Hepatocyte (in vitro differentiated cells): ENCODE measurements around the gene PTTG1IP. TPM values are rescaled to one million over a fixed set of nuclear protein-coding genes. Genes with fewer than 3 reads are reported as not detected.

Experiments
- DNase-seq: peaks from one replicate; pipeline ENCODE4 v3.0.0-alpha.2; 2016; ENCODE audit warnings: low spot score
- H2AFZ ChIP-seq: fragments of 200-600 bp; sonication (generic); 2 replicates; pipeline ENCODE4 v1.6.0; 2016; ENCODE audit warnings: antibody characterized with exemption, mild to moderate bottlenecking
- H3K27ac ChIP-seq: fragments of 200-600 bp; sonication (generic); 2 replicates; pipeline ENCODE4 v1.5.1; 2016; ENCODE audit warnings: mild to moderate bottlenecking
- H3K27me3 ChIP-seq: fragments of 200-600 bp; sonication (generic); 2 replicates; pipeline ENCODE4 v1.6.1; 2016
- H3K36me3 ChIP-seq: fragments of 200-600 bp; sonication (generic); replicated peaks from 2 replicates; pipeline ENCODE4 v1.5.1; 2016; ENCODE audit warnings: low read depth; ENCODE audit not compliant: insufficient read depth
- H3K4me1 ChIP-seq: fragments of 200-600 bp; sonication (generic); 2 replicates; pipeline ENCODE4 v1.5.1; 2016; ENCODE audit warnings: mild to moderate bottlenecking, moderate library complexity; ENCODE audit not compliant: insufficient read depth
- H3K4me2 ChIP-seq: fragments of 200-600 bp; sonication (generic); 2 replicates; pipeline ENCODE4 v1.6.0; 2016
- H3K4me3 ChIP-seq: fragments of 200-600 bp; sonication (generic); 2 replicates; pipeline ENCODE4 v1.5.1; 2016; ENCODE audit warnings: mild to moderate bottlenecking
- H3K79me2 ChIP-seq: fragments of 200-600 bp; sonication (generic); 2 replicates; pipeline ENCODE4 v1.6.0; 2017; ENCODE audit warnings: mild to moderate bottlenecking
- H3K9me2 ChIP-seq: fragments of 200-600 bp; sonication (generic); replicated peaks from 2 replicates; pipeline ENCODE4 v1.6.0; 2017; ENCODE audit warnings: mild to moderate bottlenecking; ENCODE audit not compliant: insufficient read depth
- H3K9me3 ChIP-seq: fragments of 200-600 bp; sonication (generic); 2 replicates; pipeline ENCODE4 v1.5.1; 2016; ENCODE audit warnings: low read depth, mild to moderate bottlenecking
- H4K20me1 ChIP-seq: fragments of 200-600 bp; sonication (generic); 2 replicates; pipeline ENCODE4 v1.6.0; 2016; ENCODE audit warnings: mild to moderate bottlenecking; ENCODE audit not compliant: insufficient read depth, poor library complexity, severe bottlenecking
- CTCF ChIP-seq: fragments of 200-600 bp; sonication (generic); IDR thresholded peaks from 2 replicates; pipeline ENCODE4 v1.5.1; 2016; ENCODE audit warnings: antibody characterized with exemption, mild to moderate bottlenecking; ENCODE audit not compliant: poor library complexity
- EZH2 ChIP-seq: fragments of 200-600 bp; sonication (generic); IDR thresholded peaks from 2 replicates; pipeline ENCODE4 v1.6.1; 2016; ENCODE audit warnings: antibody characterized with exemption, mild to moderate bottlenecking, borderline replicate concordance
- EZH2phosphoT487 ChIP-seq: fragments of 200-600 bp; sonication (generic); IDR thresholded peaks from one replicate; pipeline ENCODE4 v1.6.1; 2018; ENCODE audit warnings: antibody characterized with exemption, mild to moderate bottlenecking, low read depth, moderate library complexity; ENCODE audit not compliant: unreplicated experiment, severe bottlenecking
- WGBS: methylation state at CpG from one replicate; pipeline ENCODE4 v1.1.6; 2016; ENCODE audit warnings: low lambda C conversion rate; ENCODE audit errors: missing lambda C conversion rate; 5-methylcytosine and 5-hydroxymethylcytosine counted together
- polyA plus RNA-seq: library from polyadenylated mRNA; unstranded; fragments of >200 nt; fragmentation: Nextera tagmentation; extraction: Ambion mirVana; gene quantifications from 2 replicates; pipeline ENCODE4 v1.2.1, GENCODE V29; 2016
- total RNA-seq: library from RNA; depleted of rRNA; stranded (reverse); fragments of >200 nt; gene quantifications from 2 replicates; pipeline ENCODE4 v1.2.3, GENCODE V29; 2014

The PTTG1IP gene
- total and polyA plus RNA-seq, 2 experiments from 2014 or later = 344 to 362 TPM

DNA sequence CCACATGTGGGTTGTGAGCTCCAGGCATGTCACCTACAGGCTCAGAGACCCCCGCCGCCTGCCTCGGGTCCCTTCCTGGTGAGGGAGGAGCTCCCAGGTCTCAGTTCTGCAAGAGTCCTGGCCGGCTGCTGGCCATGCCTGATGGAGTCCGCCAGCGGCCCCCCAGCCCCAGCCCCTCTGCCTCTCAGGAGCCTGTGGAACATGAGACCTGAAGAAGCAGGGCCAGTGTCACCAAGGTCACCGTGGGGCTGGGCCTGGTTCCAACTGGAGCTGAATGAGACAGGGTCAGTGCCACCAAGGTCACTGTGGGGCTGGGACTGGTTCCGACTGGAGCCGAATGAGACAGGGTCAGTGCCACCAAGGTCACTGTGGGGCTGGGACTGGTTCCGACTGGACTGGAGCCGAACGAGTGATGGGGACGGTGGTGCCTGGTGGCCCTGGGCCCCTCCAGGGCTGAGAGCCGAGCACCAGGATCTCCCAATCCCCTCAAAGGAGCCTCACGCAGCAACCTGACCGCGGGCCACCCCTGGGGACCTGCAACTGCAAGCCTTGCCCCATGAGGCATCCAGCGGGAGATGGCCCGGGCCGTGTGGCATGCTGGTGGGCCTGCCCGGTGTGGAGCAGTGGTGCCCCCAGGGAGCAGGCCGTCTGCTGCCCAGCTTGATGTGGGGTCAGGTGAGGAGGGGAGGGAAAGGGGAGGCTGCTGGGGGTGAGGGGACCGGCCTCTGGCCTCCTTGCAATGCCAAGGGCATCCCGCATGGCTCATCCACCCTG lies 14.5 kb upstream of the PTTG1IP start:
- Histone ChIP-seq H3K4me2 (no peak overlapping the region), H3K36me3 (no peaks in the 10 kb centered on the region), H4K20me1 (no peaks in the 10 kb centered on the region), H3K9me3 (no peaks in the 10 kb centered on the region), H3K79me2 (no peaks in the 10 kb centered on the region), H3K4me1 (no peaks in the 10 kb centered on the region), H3K9me2 (no peaks in the 10 kb centered on the region), H3K4me3 (no peak overlapping the region), H2AFZ (no peak overlapping the region), H3K27ac (no peak overlapping the region), H3K27me3 (no peaks in the 10 kb centered on the region)
- TF ChIP-seq EZH2 (no peak), CTCF (no peak), EZH2phosphoT487 (no peak)
- 92% methylated on average over 21 of the region's 24 CpGs for WGBS
- DNase-seq = no peak

- no peaks in the 10 kb centered on the region for H3K79me2 ChIP-seq
- H3K4me3 ChIP-seq = no peak overlapping the region
- TF ChIP-seq EZH2phosphoT487 = no peak
Observed at GRCh38 chr21:44887126-44887806, 13.8 kb upstream of the PTTG1IP start.

GRCh38 chr21:44886113-44887075 lies 12.9 kb upstream of the PTTG1IP start:
- H3K27ac ChIP-seq = no peak overlapping the region
- H3K27me3 ChIP-seq = no peaks in the 10 kb centered on the region
- H3K79me2 ChIP-seq = no peaks in the 10 kb centered on the region
- no peak overlapping the region for H3K4me3 ChIP-seq
- H3K4me1 ChIP-seq = peaks cover 2% of the 10 kb centered on the region
- no peak overlapping the region for H2AFZ ChIP-seq
- no peaks in the 10 kb centered on the region for H3K9me3 ChIP-seq
- H3K9me2 ChIP-seq = no peaks in the 10 kb centered on the region
- H3K4me2 ChIP-seq = no peak overlapping the region
- 89% methylated on average over 42 of the region's 44 CpGs for WGBS
- TF ChIP-seq CTCF = no peak
- no peak for TF ChIP-seq EZH2
- TF ChIP-seq EZH2phosphoT487 = no peak
- DNase-seq = no peak
- H3K36me3 ChIP-seq = no peaks in the 10 kb centered on the region
- H4K20me1 ChIP-seq = no peaks in the 10 kb centered on the region

More at GRCh38 chr21:44887126-44887806, 13.8 kb upstream of the PTTG1IP start:
- Histone ChIP-seq H3K9me2 (no peaks in the 10 kb centered on the region), H3K4me1 (no peaks in the 10 kb centered on the region), H3K27ac (no peak overlapping the region), H4K20me1 (no peaks in the 10 kb centered on the region), H3K36me3 (no peaks in the 10 kb centered on the region), H3K27me3 (no peaks in the 10 kb centered on the region), H2AFZ (no peak overlapping the region), H3K9me3 (no peaks in the 10 kb centered on the region), H3K4me2 (no peak overlapping the region)
- 85% methylated on average over 11 of the region's 11 CpGs for WGBS
- no peak for DNase-seq
